K562 (cell line): Measurements from ENCODE around the gene CNPY4. TPM values are rescaled to one million over a fixed set of nuclear protein-coding genes. Genes with fewer than 3 reads are reported as not detected.
A peak's percentile ranks its signal among the peaks of the same experiment; 100 is the strongest.

Source experiments
- ATAC-seq: fragments of 200-7000 bp; cut with Tn5 transposase; 3 replicates; pipeline ENCODE4 v1.9.1; 2020; ENCODE audit warnings: moderate library complexity
- BruUV-seq: library from RNA; stranded (reverse); fragments of 400-500 nt; replicated peaks from 2 replicates; lab custom pipeline; 2021; lab: Mats Ljungman, UMichigan
- CTCF ChIA-PET: fragments of 300-600 bp; formaldehyde crosslinking; extraction: SDS; loops from one replicate; lab custom pipeline; 2021; ENCODE audit warnings: low intra/inter-chr PET ratio; lab: Yijun Ruan, JAX
- POLR2A ChIA-PET: fragments of 300-600, 350-650 bp; sonication (Branson Sonifier 250); formaldehyde crosslinking; extraction: SDS; loops from one replicate; lab custom pipeline; 2021; ENCODE audit warnings: antibody characterized with exemption, inconsistent platforms; lab: Yijun Ruan, JAX
- DNase-seq, 4 experiments: peaks; one replicate each; pipeline versions ENCODE4 v3.0.0 to v3.0.0-alpha.2; 2011 to 2018; ENCODE audit warnings: low spot score in 3 of 4, mixed read lengths in 3 of 4; ENCODE audit errors: extremely low read depth in 1 of 4
- FAIRE-seq: peaks from 2 replicates; lab custom pipeline; 2011; peaks lifted over from hg19 to GRCh38; lab: Jason Lieb, UNC
- H2AFZ ChIP-seq: 2 replicates; pipeline ENCODE4 v1.6.0; 2011; ENCODE audit warnings: low read depth, low read length, control low read depth, inconsistent platforms
- H3K27ac ChIP-seq: fragments of 200-600 bp; 3 replicates; pipeline ENCODE4 v1.8.0; 2011; ENCODE audit warnings: low read depth, mild to moderate bottlenecking, control low read depth, inconsistent platforms, low read length, moderate library complexity, mixed read lengths; ENCODE audit errors: extremely low read depth
- H3K27me3 ChIP-seq, 2 experiments: fragments of 300-600 bp in 1 of 2; 2 replicates in 1 of 2; 3 replicates in 1 of 2; pipeline versions ENCODE4 v1.6.0 to v1.8.0; 2011; ENCODE audit warnings: inconsistent platforms in 2 of 2, low read length in 2 of 2, mild to moderate bottlenecking in 1 of 2, mixed read lengths in 1 of 2, moderate library complexity in 1 of 2; ENCODE audit not compliant: control insufficient read depth in 2 of 2, insufficient read depth in 2 of 2
- H3K36me3 ChIP-seq: fragments of 300-600 bp; 3 replicates; pipeline ENCODE4 v1.8.0; 2011; ENCODE audit warnings: mild to moderate bottlenecking, low read length, inconsistent platforms; ENCODE audit not compliant: control insufficient read depth, insufficient read depth
- H3K4me1 ChIP-seq, 2 experiments: fragments of 200-600 bp in 1 of 2; replicated peaks in 1 of 2; 2 replicates in 1 of 2; 3 replicates in 1 of 2; pipeline versions ENCODE4 v1.5.1 to v1.8.0; 2011; ENCODE audit warnings: inconsistent platforms in 2 of 2, low read length in 2 of 2, mild to moderate bottlenecking in 1 of 2, mixed read lengths in 1 of 2, moderate library complexity in 1 of 2; ENCODE audit not compliant: control insufficient read depth in 2 of 2, insufficient read depth in 2 of 2
- H3K4me2 ChIP-seq: 2 replicates; pipeline ENCODE4 v1.6.1; 2011; ENCODE audit warnings: low read length, control low read depth, inconsistent platforms, mixed read lengths; ENCODE audit not compliant: insufficient read depth
- H3K4me3 ChIP-seq: fragments of 200-600 bp; sonication (generic), shearing (Covaris generic); 2 replicates; pipeline ENCODE4 v1.5.1; 2016; ENCODE audit warnings: control low read depth, inconsistent platforms
- H3K79me2 ChIP-seq: fragments of 200-600 bp; 3 replicates; pipeline ENCODE4 v1.8.0; 2011; ENCODE audit warnings: low read length, inconsistent platforms; ENCODE audit not compliant: control insufficient read depth, insufficient read depth
- H3K9ac ChIP-seq, 2 experiments: 2 replicates each; pipeline versions ENCODE4 v1.6.0 to v1.6.1; 2011; ENCODE audit warnings: low read depth in 2 of 2, low read length in 2 of 2, control low read depth in 1 of 2, inconsistent platforms in 1 of 2, mild to moderate bottlenecking in 1 of 2, mixed read lengths in 1 of 2; ENCODE audit not compliant: insufficient read depth in 1 of 2
- H3K9me1 ChIP-seq: one replicate; pipeline ENCODE4 v1.6.0; 2011; ENCODE audit warnings: inconsistent platforms, mild to moderate bottlenecking, low read length, moderate library complexity; ENCODE audit not compliant: control insufficient read depth, insufficient read depth
- H3K9me3 ChIP-seq: replicated peaks from 2 replicates; pipeline ENCODE4 v1.5.1; 2011; ENCODE audit warnings: low read depth, low read length, inconsistent platforms; ENCODE audit not compliant: control insufficient read depth, insufficient read depth
- H4K20me1 ChIP-seq: replicated peaks from 2 replicates; pipeline ENCODE4 v1.6.1; 2011; ENCODE audit warnings: low read length, inconsistent platforms, mixed read lengths; ENCODE audit not compliant: control insufficient read depth, insufficient read depth
- POLR2G ChIP-seq: fragments of 200-400 bp; formaldehyde crosslinking; IDR thresholded peaks from 2 replicates; pipeline ENCODE4 v1.6.1; 2017; ENCODE audit warnings: low read depth, mild to moderate bottlenecking, antibody characterized with exemption, low read length, moderate library complexity
- PTBP1 ChIP-seq: fragments of 200-400 bp; formaldehyde crosslinking; IDR thresholded peaks from 2 replicates; pipeline ENCODE4 v1.6.1; 2017; ENCODE audit warnings: low read depth, low read length
- RBFOX2 ChIP-seq: fragments of 200-400 bp; formaldehyde crosslinking; IDR thresholded peaks from 2 replicates; pipeline ENCODE4 v1.6.1; 2017; ENCODE audit warnings: low read depth, mild to moderate bottlenecking, low read length, moderate library complexity
- SAFB ChIP-seq: fragments of 200-400 bp; formaldehyde crosslinking; IDR thresholded peaks from 2 replicates; pipeline ENCODE4 v1.6.1; 2017; ENCODE audit warnings: low read depth, low read length, borderline replicate concordance
- WHSC1 ChIP-seq: IDR thresholded peaks from one replicate; pipeline ENCODE4 v1.6.1; 2012; ENCODE audit warnings: low read length, control low read depth, inconsistent platforms
- WGBS: fragments of 100-300 bp; shearing (Covaris generic); methylation state at CpG from one replicate; pipeline ENCODE4 v1.1.6; 2016; ENCODE audit warnings: low coverage, mixed read lengths; ENCODE audit not compliant: insufficient coverage; ENCODE audit errors: missing lambda C conversion rate; 5-methylcytosine and 5-hydroxymethylcytosine counted together
- in situ Hi-C: fragments of 300-500 bp; cut with MboI; formaldehyde crosslinking; loops from 4 replicates; pipeline ENCODE4 v1.15.0; 2018; ENCODE audit warnings: inconsistent platforms, mixed read lengths
- intact Hi-C: fragments of 100-400 bp; cut with micrococcal nuclease; formaldehyde crosslinking; loops from 2 replicates; pipeline ENCODE4 v1.14.2; 2022
- polyA plus RNA-seq, 8 experiments: library from polyadenylated mRNA; depleted of rRNA in 4 of 8; stranded (reverse) in 5 of 8; unstranded in 3 of 8; fragments of >200 nt; fragmentation: Nextera tagmentation in 2 of 8; fragmentation: Illumina TruSeq in 1 of 8; extraction: Ambion mirVana in 2 of 8; extraction: Trizol in 1 of 8; gene quantifications; 2 replicates each; pipeline versions ENCODE4 v1.2.1 to v1.2.3, GENCODE V29; 2011 to 2014; ENCODE audit warnings: inconsistent platforms in 1 of 8, missing spikeins in 1 of 8
- total RNA-seq, 7 experiments: library from RNA; depleted of rRNA in 6 of 7; stranded (reverse); fragments of >200 nt in 6 of 7; fragmentation: Illumina TruSeq in 2 of 7; extraction: Trizol in 2 of 7; gene quantifications; 2 replicates each; pipeline versions ENCODE4 v1.2.1 to v1.2.3, GENCODE V29; 2011 to 2021; ENCODE audit warnings: low replicate concordance in 1 of 7

The CNPY4 gene
- total and polyA plus RNA-seq, 9 of the 15 experiments (the other 6 are each of a cell fraction or from before 2014, with no cell fraction given): 1.9 to 11.2 (median 7.0) TPM

GRCh38 chr7:100093498-100093897, 25.9 kb upstream of the CNPY4 start:
- FAIRE-seq: no peak
- Histone ChIP-seq H3K9ac (peak overlapping the region in 1 of 2 experiments; percentile 61; a peak in 2 of 4 replicates), H3K9me1 (no peaks in the 10 kb centered on the region), H4K20me1 (peaks cover 40% of the 10 kb centered on the region), H3K4me2 (no peak overlapping the region), H3K4me3 (no peak overlapping the region), H3K36me3 (peaks cover 87% of the 10 kb centered on the region), H3K9me3 (no peaks in the 10 kb centered on the region), H2AFZ (no peak overlapping the region), H3K79me2 (peaks cover 41% of the 10 kb centered on the region), H3K4me1 (peaks cover 11 to 22% of the 10 kb centered on the region in 2 experiments), H3K27me3 (no peaks in the 10 kb centered on the region), H3K27ac (no peak overlapping the region; the same call in 2 of the 3 replicates)
- POLR2A ChIA-PET: interaction anchor here (0.5 to 7.9 kb wide), 5 partner anchors 7 to 629 kb away, joined by 3 to 115 read pairs (median 10); partner anchors contain the start of genes AP4M1 and MCM7
- BruUV-seq: no TSS peak
- in situ Hi-C loops (no loop called here), intact Hi-C loops (no loop called here)
- TF ChIP-seq RBFOX2 (peak; percentile 75), PTBP1 (no peak), WHSC1 (no peak), SAFB (no peak), POLR2G (peak; percentile 71)
- CTCF ChIA-PET: no interaction called here
- ATAC-seq: 0 out of 3 replicates have a peak, but pooled peaks have one; percentile 0
- WGBS: 81% methylated on average over 13 of the region's 13 CpGs
- no peak for DNase-seq
